Measurements from ENCODE around the gene SYNE1.
"Not testable (repeated sequence)": the region's sequence is repeated elsewhere in the genome, so short reads cannot be mapped to it uniquely, and the experiment has no call there.

SYNE1 gene

GRCh38 chr6:152566103-152566875, 70.9 kb downstream of the SYNE1 start:
- no peak for DNase-seq

GRCh38 chr6:152563177-152563576, 74.0 kb downstream of the SYNE1 start:
- no peak for DNase-seq

GRCh38 chr6:152558798-152559197, 78.4 kb downstream of the SYNE1 start:
- not testable (repeated sequence) for DNase-seq

GRCh38 chr6:152557502-152557901, 79.7 kb downstream of the SYNE1 start:
- no peak for DNase-seq

- no peak for DNase-seq
Measured at GRCh38 chr6:152554851-152555250, 82.3 kb downstream of the SYNE1 start.

- peak; percentile 12 for DNase-seq
Measured at GRCh38 chr6:152552616-152553209, 84.4 kb downstream of the SYNE1 start.

- no peak for DNase-seq
Measured at GRCh38 chr6:152543519-152543918, 93.6 kb downstream of the SYNE1 start.

GRCh38 chr6:152540381-152540780, 96.8 kb downstream of the SYNE1 start:
- no peak for DNase-seq

GRCh38 chr6:152534541-152534940, 102.6 kb downstream of the SYNE1 start:
- no peak for DNase-seq

- DNase-seq: no peak
Measured at GRCh38 chr6:152532556-152533422, 104.4 kb downstream of the SYNE1 start.

- no peak for DNase-seq
Measured at GRCh38 chr6:152531659-152532058, 105.5 kb downstream of the SYNE1 start.

- DNase-seq: no peak
Measured at GRCh38 chr6:152529369-152529768, 107.8 kb downstream of the SYNE1 start.

- not testable (repeated sequence) for DNase-seq
Measured at GRCh38 chr6:152514120-152514519, 123.0 kb downstream of the SYNE1 start.

GRCh38 chr6:152509916-152510315, 127.2 kb downstream of the SYNE1 start:
- DNase-seq: no peak

GRCh38 chr6:152508477-152508876, 128.7 kb downstream of the SYNE1 start:
- DNase-seq: no peak

- DNase-seq: no peak
Measured at GRCh38 chr6:152503546-152503945, 133.6 kb downstream of the SYNE1 start.

GRCh38 chr6:152502421-152503188, 134.6 kb downstream of the SYNE1 start:
- no peak for DNase-seq

- DNase-seq: no peak
Measured at GRCh38 chr6:152499931-152500330, 137.2 kb downstream of the SYNE1 start.

GRCh38 chr6:152496731-152497130, 140.4 kb downstream of the SYNE1 start:
- no peak for DNase-seq

GRCh38 chr6:152495456-152495855, 141.7 kb downstream of the SYNE1 start:
- not testable (repeated sequence) for DNase-seq

GRCh38 chr6:152492281-152492680, 144.9 kb downstream of the SYNE1 start:
- not testable (repeated sequence) for DNase-seq

- not testable (repeated sequence) for DNase-seq
Measured at GRCh38 chr6:152491501-152491900, 145.7 kb downstream of the SYNE1 start.

- DNase-seq: not testable (repeated sequence)
Measured at GRCh38 chr6:152490971-152491378, 146.2 kb downstream of the SYNE1 start.

All from DMS153 (cell line).